ENCODE results near the gene GPI. TPM values are rescaled to one million over a fixed set of nuclear protein-coding genes. Genes with fewer than 3 reads are reported as not detected.

Gene GPI
- total and polyA plus RNA-seq, 2 of the 8 experiments (the other 6 are each of a cell fraction or from before 2014, with no cell fraction given) = 171 to 360 TPM

GRCh38 chr19:34363094-34363493 is 1.9 kb upstream of the GPI start:
- Histone ChIP-seq H3K18ac (ENCODE audit: extremely low read depth, low read length) (no peak overlapping the region), H3K4me1 (replicated peaks in 1 of 4; ENCODE audit: control insufficient read depth in 3 of 4, insufficient read depth in 4 of 4, low read length in 3 of 4) (peaks cover 3 to 20% (median 9%) of the 10 kb centered on the region in 4 experiments; a peak in 6 of 7 replicates), H3K79me2 (ENCODE audit: control insufficient read depth in 1 of 2, insufficient read depth in 2 of 2, low read length in 2 of 2) (peaks cover 2 to 25% of the 10 kb centered on the region in 2 experiments; a peak in 3 of 4 replicates), H3K23ac (ENCODE audit: insufficient read length) (no peak overlapping the region), H3K27ac (ENCODE audit: low read depth, low read length) (no peak overlapping the region), H3K4ac (replicated peaks; ENCODE audit: insufficient read length, low read depth, low read length) (no peak overlapping the region), H4K91ac (replicated peaks; ENCODE audit: insufficient read length, low read length) (no peak overlapping the region), H2BK5ac (ENCODE audit: low read depth, low read length) (no peak overlapping the region), H2BK20ac (ENCODE audit: low read length) (0 out of 2 replicates have a peak overlapping the region, but pooled peaks have one; percentile 3), H3K56ac (replicated peaks; ENCODE audit: insufficient read length, low read depth, low read length) (no peak overlapping the region), H3K79me1 (ENCODE audit: low read depth, low read length) (peaks cover 15% of the 10 kb centered on the region), H3K4me2 (ENCODE audit: insufficient read depth in 1 of 2, low read depth in 2 of 2, low read length in 2 of 2) (0 out of 4 replicates have a peak overlapping the region, but pooled peaks of 1 of the 2 experiments have one; percentile 9), H3K9me3 (ENCODE audit: insufficient read depth in 2 of 2, low read depth in 1 of 2, low read length in 1 of 2) (no peaks in the 10 kb centered on the region), H2AFZ (ENCODE audit: low read length) (no peak overlapping the region), H3K14ac (ENCODE audit: insufficient read length) (no peak overlapping the region), H4K8ac (ENCODE audit: extremely low read depth, insufficient read depth, low read length) (no peak overlapping the region), H3K4me3 (ENCODE audit: extremely low read depth in 1 of 4, insufficient read depth in 2 of 4, low read depth in 3 of 4, low read length in 4 of 4) (no peak overlapping the region), H2BK15ac (ENCODE audit: low read length) (no peak overlapping the region), H4K20me1 (replicated peaks in 1 of 2; ENCODE audit: control insufficient read depth in 1 of 2, insufficient read depth in 2 of 2, low read length in 2 of 2) (peaks cover 7 to 13% of the 10 kb centered on the region in 2 experiments), H3K36me3 (ENCODE audit: control insufficient read depth in 2 of 4, insufficient read depth in 4 of 4, low read length in 3 of 4) (peaks cover 5 to 12% (median 8%) of the 10 kb centered on the region in 4 experiments; a peak in 7 of 8 replicates), H3K9ac (replicated peaks in 1 of 4; ENCODE audit: extremely low read depth in 1 of 4, low read depth in 3 of 4, low read length in 3 of 4) (no peak overlapping the region), H3K23me2 (ENCODE audit: low read depth, low read length) (peaks cover 9% of the 10 kb centered on the region; the same call in 1 of the 2 replicates), H3K27me3 (replicated peaks in 1 of 4; ENCODE audit: control insufficient read depth in 3 of 4, extremely low read depth in 1 of 4, insufficient read depth in 3 of 4, low read length in 3 of 4) (no peaks in the 10 kb centered on the region), H2AK5ac (ENCODE audit: low read depth, low read length) (no peak overlapping the region), H2BK12ac (ENCODE audit: low read depth, low read length) (no peak overlapping the region), H4K5ac (ENCODE audit: insufficient read length, low read depth, low read length) (no peak overlapping the region), H2BK120ac (replicated peaks; ENCODE audit: low read depth, low read length) (no peak overlapping the region)
- 78% methylated on average over 3 of the region's 4 CpGs; no CpG with 5 or more reads in 1 of the 2 experiments for WGBS, 2 experiments (ENCODE audit: extremely low coverage in 1 of 2, insufficient coverage in 1 of 2, insufficient read length in 1 of 2, insufficient replicate concordance in 2 of 2, low coverage in 1 of 2, low lambda C conversion rate in 2 of 2, missing lambda C conversion rate in 1 of 2)
- no peak for FAIRE-seq
- CTCF ChIA-PET (ENCODE audit: partially characterized antibody) = interaction anchor here (0.8 kb wide), 1 partner anchor 67 kb away, joined by 3 read pairs; no protein-coding TSS in a partner anchor
- POLR2A ChIA-PET (ENCODE audit: partially characterized antibody) = interaction anchor here (0.6 to 2.3 kb wide), 2 partner anchors 119 to 600 kb away, joined by 3 to 10 read pairs; partner anchors contain the start of gene WTIP
- no peak for DNase-seq (ENCODE audit: low read depth in 1 of 2, low spot score in 2 of 2)
- TF ChIP-seq YY1 (IDR thresholded peaks at IDR 0.05; ENCODE audit: low read depth, low read length) = no peak
